ENCODE data around the gene SREBF2. TPM values are rescaled to one million over a fixed set of nuclear protein-coding genes. Genes with fewer than 3 reads are reported as not detected.

SREBF2 gene
- total and polyA plus RNA-seq, 2 of the 8 experiments (the other 6 are each of a cell fraction or from before 2014, with no cell fraction given), result 125 to 144 TPM

DNA sequence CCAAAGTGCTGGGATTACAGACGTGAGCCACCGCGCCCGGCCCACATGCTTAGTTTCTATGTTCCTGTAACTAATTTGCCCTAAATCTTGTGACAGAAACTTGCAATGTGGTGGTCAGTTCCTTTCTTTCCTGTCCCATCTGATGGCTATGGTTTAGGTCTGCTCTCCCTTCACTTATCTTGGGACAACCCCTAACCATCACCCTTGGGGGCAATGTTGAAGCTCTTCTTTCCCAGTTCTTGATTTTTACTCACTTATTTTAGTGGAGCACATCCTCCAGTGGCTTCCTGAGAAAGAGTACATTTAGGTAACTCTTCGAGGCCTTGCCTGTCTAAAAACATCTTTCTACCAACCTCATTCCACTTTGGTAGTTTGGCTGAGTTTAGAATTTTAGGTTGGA is 7.3 kb downstream of the SREBF2 start:
- peaks cover 0 to 21% (median 8%) of the 10 kb centered on the region in 4 experiments; a peak in 6 of 7 replicates for H3K4me1 ChIP-seq (replicated peaks in 1 of 4; ENCODE audit: control insufficient read depth in 3 of 4, insufficient read depth in 4 of 4, low read length in 3 of 4)
- no peaks in the 10 kb centered on the region for H3K9me3 ChIP-seq (ENCODE audit: insufficient read depth in 2 of 2, low read depth in 1 of 2, low read length in 1 of 2)
- H3K79me1 ChIP-seq (ENCODE audit: low read depth, low read length), result peaks cover 25% of the 10 kb centered on the region
- no peak overlapping the region for H2BK120ac ChIP-seq (replicated peaks; ENCODE audit: low read depth, low read length)
- WGBS, 2 experiments (ENCODE audit: extremely low coverage in 1 of 2, insufficient coverage in 1 of 2, insufficient read length in 1 of 2, insufficient replicate concordance in 2 of 2, low coverage in 1 of 2, low lambda C conversion rate in 2 of 2, missing lambda C conversion rate in 1 of 2), result 80% methylated on average over 5 of the region's 5 CpGs; no CpG with 5 or more reads in 1 of the 2 experiments
- H4K20me1 ChIP-seq (replicated peaks in 1 of 2; ENCODE audit: control insufficient read depth in 1 of 2, insufficient read depth in 2 of 2, low read length in 2 of 2), result peaks cover 11 to 32% of the 10 kb centered on the region in 2 experiments
- no peak overlapping the region for H2BK15ac ChIP-seq (ENCODE audit: low read length)
- H3K4ac ChIP-seq (replicated peaks; ENCODE audit: insufficient read length, low read depth, low read length), result no peak overlapping the region
- TF ChIP-seq TBP (IDR thresholded peaks at IDR 0.05; ENCODE audit: low read depth, low read length), result no peak
- TF ChIP-seq BRCA1 (IDR thresholded peaks at IDR 0.05; ENCODE audit: low read depth, low read length), result no peak
- no peak for TF ChIP-seq RFX5 (IDR thresholded peaks at IDR 0.05; ENCODE audit: borderline replicate concordance, low read depth, low read length)
- TF ChIP-seq POLR2A (IDR thresholded peaks at IDR 0.05; ENCODE audit: control extremely low read depth in 1 of 2, low read depth in 2 of 2, low read length in 2 of 2), result no peak
- H4K8ac ChIP-seq (ENCODE audit: extremely low read depth, insufficient read depth, low read length), result no peak overlapping the region
- FAIRE-seq (no peak), DNase-seq (ENCODE audit: low read depth in 1 of 2, low spot score in 2 of 2) (no peak)
- H3K18ac ChIP-seq (ENCODE audit: extremely low read depth, low read length), result no peak overlapping the region
- H2AFZ ChIP-seq (ENCODE audit: low read length), result no peak overlapping the region
- H3K27me3 ChIP-seq (replicated peaks in 1 of 4; ENCODE audit: control insufficient read depth in 3 of 4, extremely low read depth in 1 of 4, insufficient read depth in 3 of 4, low read length in 3 of 4), result no peaks in the 10 kb centered on the region
- no peak overlapping the region for H3K9ac ChIP-seq (replicated peaks in 1 of 4; ENCODE audit: extremely low read depth in 1 of 4, low read depth in 3 of 4, low read length in 3 of 4)
- H4K91ac ChIP-seq (replicated peaks; ENCODE audit: insufficient read length, low read length), result no peak overlapping the region
- no peak overlapping the region for H2BK12ac ChIP-seq (ENCODE audit: low read depth, low read length)
- H3K14ac ChIP-seq (ENCODE audit: insufficient read length), result no peak overlapping the region
- H3K27ac ChIP-seq (ENCODE audit: low read depth, low read length), result no peak overlapping the region
- H2BK5ac ChIP-seq (ENCODE audit: low read depth, low read length), result no peak overlapping the region
- no peak overlapping the region for H3K23ac ChIP-seq (ENCODE audit: insufficient read length)
- H3K4me2 ChIP-seq (ENCODE audit: insufficient read depth in 1 of 2, low read depth in 2 of 2, low read length in 2 of 2), result no peak overlapping the region
- peaks cover 64 to 95% of the 10 kb centered on the region in 2 experiments for H3K79me2 ChIP-seq (ENCODE audit: control insufficient read depth in 1 of 2, insufficient read depth in 2 of 2, low read length in 2 of 2)
- ChIA-PET CTCF (ENCODE audit: partially characterized antibody) (interaction anchor here (1.0 to 2.1 kb wide), 4 partner anchors 13 to 143 kb away, joined by 3 to 7 read pairs (median 4); no protein-coding TSS in a partner anchor), POLR2A (ENCODE audit: partially characterized antibody) (interaction anchor here (1.3 to 8.7 kb wide), 4 partner anchors 8 to 88 kb away, joined by 3 to 85 read pairs (median 4); partner anchors contain the start of genes CCDC134 and SREBF2)
- H2AK5ac ChIP-seq (ENCODE audit: low read depth, low read length), result no peak overlapping the region
- H4K5ac ChIP-seq (ENCODE audit: insufficient read length, low read depth, low read length), result no peak overlapping the region
- peaks cover 5 to 53% (median 27%) of the 10 kb centered on the region in 4 experiments for H3K36me3 ChIP-seq (ENCODE audit: control insufficient read depth in 2 of 4, insufficient read depth in 4 of 4, low read length in 3 of 4)
- no peak overlapping the region for H3K56ac ChIP-seq (replicated peaks; ENCODE audit: insufficient read length, low read depth, low read length)
- no peak overlapping the region for H3K4me3 ChIP-seq (ENCODE audit: extremely low read depth in 1 of 4, insufficient read depth in 2 of 4, low read depth in 3 of 4, low read length in 4 of 4)
- H2BK20ac ChIP-seq (ENCODE audit: low read length), result no peak overlapping the region
- H3K23me2 ChIP-seq (ENCODE audit: low read depth, low read length), result no peaks in the 10 kb centered on the region

Data from H1 (cell line).